ENCODE measurements around the gene PITPNC1. TPM values are rescaled to one million over a fixed set of nuclear protein-coding genes. Genes with fewer than 3 reads are reported as not detected.

The PITPNC1 gene
- total and polyA plus RNA-seq, 2 donors (not counting 3 experiments of a cell fraction or from before 2014, with no cell fraction given), result 2.4 to 9.6 TPM

DNA sequence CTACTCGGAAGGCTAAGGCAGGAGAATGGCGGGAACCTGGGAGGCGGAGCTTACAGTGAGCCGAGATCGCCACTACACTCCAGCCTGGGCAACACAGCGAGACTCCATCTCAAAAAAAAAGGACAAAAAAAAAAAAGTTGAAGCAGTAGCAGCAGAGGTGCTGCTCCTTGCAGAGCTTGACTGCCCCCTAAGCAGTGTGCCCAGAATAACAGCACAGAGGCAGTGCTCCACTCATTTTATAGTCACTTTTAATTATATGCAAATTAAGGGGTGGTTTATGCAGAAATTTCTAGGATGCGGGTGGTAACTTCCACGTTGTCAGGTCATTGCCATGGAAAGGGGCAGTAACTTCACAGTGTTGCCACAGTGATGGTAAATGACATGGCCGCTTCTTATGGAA, 286.4 kb downstream of the PITPNC1 start:
- DNase-seq (ENCODE audit: low read depth, low spot score), result no peak
- no TSS peak for BruUV-seq (replicated peaks)

More for the DNA sequence above, 286.4 kb downstream of the PITPNC1 start:
- H2AFZ ChIP-seq (ENCODE audit: low read depth, low read length), result no peak overlapping the region
- POLR2A ChIA-PET, result no interaction called here
- no peaks in the 10 kb centered on the region for H3K9me3 ChIP-seq (replicated peaks; ENCODE audit: control insufficient read depth, insufficient read depth, low read length)
- CTCF ChIA-PET, result interaction anchor here (0.7 to 1.4 kb wide), 3 partner anchors 18 to 188 kb away, joined by 3 read pairs; no protein-coding TSS in a partner anchor
- H3K27ac ChIP-seq (ENCODE audit: insufficient read depth, low read depth, low read length), result no peak overlapping the region
- no peaks in the 10 kb centered on the region for H3K27me3 ChIP-seq (ENCODE audit: control insufficient read depth in 2 of 2, insufficient read depth in 2 of 2, low read length in 2 of 2)
- intact Hi-C loops (cut with micrococcal nuclease) (no loop called here), dilution Hi-C loops (cut with MboI; ENCODE audit: extremely low pct_ligation_motif_present, low sequenced_read_pairs) (no loop called here)
- TF ChIP-seq GATA2 (IDR thresholded peaks at IDR 0.05; ENCODE audit: insufficient read depth, insufficient read length, low read depth, low read length) (no peak), JUN (IDR thresholded peaks at IDR 0.05; ENCODE audit: borderline replicate concordance, insufficient read depth, insufficient read length, low read depth) (no peak), FOS (IDR thresholded peaks at IDR 0.05; ENCODE audit: borderline replicate concordance, insufficient read depth, low read length) (no peak), EZH2 (IDR thresholded peaks at IDR 0.05; ENCODE audit: borderline replicate concordance, low read depth, low read length, severe bottlenecking) (no peak), POLR2AphosphoS5 (IDR thresholded peaks at IDR 0.05; ENCODE audit: insufficient read depth, low read depth, low read length) (no peak), POLR2A (IDR thresholded peaks at IDR 0.05; ENCODE audit: low read depth, low read length) (no peak), MYC (IDR thresholded peaks at IDR 0.05; ENCODE audit: low read depth, low read length) (no peak)
- TF ChIP-seq, protein P1, sequence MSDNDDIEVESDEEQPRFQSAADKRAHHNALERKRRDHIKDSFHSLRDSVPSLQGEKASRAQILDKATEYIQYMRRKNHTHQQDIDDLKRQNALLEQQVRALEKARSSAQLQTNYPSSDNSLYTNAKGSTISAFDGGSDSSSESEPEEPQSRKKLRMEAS (IDR thresholded peaks at IDR 0.05; ENCODE audit: insufficient read depth, insufficient read length), result no peak
- TF ChIP-seq, protein P2, sequence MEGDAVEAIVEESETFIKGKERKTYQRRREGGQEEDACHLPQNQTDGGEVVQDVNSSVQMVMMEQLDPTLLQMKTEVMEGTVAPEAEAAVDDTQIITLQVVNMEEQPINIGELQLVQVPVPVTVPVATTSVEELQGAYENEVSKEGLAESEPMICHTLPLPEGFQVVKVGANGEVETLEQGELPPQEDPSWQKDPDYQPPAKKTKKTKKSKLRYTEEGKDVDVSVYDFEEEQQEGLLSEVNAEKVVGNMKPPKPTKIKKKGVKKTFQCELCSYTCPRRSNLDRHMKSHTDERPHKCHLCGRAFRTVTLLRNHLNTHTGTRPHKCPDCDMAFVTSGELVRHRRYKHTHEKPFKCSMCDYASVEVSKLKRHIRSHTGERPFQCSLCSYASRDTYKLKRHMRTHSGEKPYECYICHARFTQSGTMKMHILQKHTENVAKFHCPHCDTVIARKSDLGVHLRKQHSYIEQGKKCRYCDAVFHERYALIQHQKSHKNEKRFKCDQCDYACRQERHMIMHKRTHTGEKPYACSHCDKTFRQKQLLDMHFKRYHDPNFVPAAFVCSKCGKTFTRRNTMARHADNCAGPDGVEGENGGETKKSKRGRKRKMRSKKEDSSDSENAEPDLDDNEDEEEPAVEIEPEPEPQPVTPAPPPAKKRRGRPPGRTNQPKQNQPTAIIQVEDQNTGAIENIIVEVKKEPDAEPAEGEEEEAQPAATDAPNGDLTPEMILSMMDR (IDR thresholded peaks at IDR 0.05; ENCODE audit: extremely low read depth in 1 of 2, insufficient read depth in 1 of 2, low read depth in 1 of 2, low read length in 2 of 2), result no peak
- H3K9ac ChIP-seq (replicated peaks; ENCODE audit: extremely low read depth, insufficient read depth, low read length), result no peak overlapping the region
- no peaks in the 10 kb centered on the region for H3K36me3 ChIP-seq (ENCODE audit: control insufficient read depth in 2 of 2, extremely low read depth in 1 of 2, insufficient read depth in 2 of 2, low read length in 2 of 2)
- H3K4me3 ChIP-seq (replicated peaks in 1 of 3; ENCODE audit: insufficient read depth in 1 of 3, low read depth in 1 of 3, low read length in 3 of 3), result no peak overlapping the region
- H3K4me2 ChIP-seq (ENCODE audit: insufficient read depth, low read length), result no peak overlapping the region
- no peaks in the 10 kb centered on the region for H3K4me1 ChIP-seq (ENCODE audit: control insufficient read depth, extremely low read depth, insufficient read depth, low read length)
- H3K79me2 ChIP-seq (ENCODE audit: control insufficient read depth, insufficient read depth, low read length), result no peaks in the 10 kb centered on the region
- H4K20me1 ChIP-seq (replicated peaks; ENCODE audit: control insufficient read depth, extremely low read depth, insufficient read depth, low read length), result no peaks in the 10 kb centered on the region
- FAIRE-seq, result no peak
- no peaks in the 10 kb centered on the region for H3K9me1 ChIP-seq (replicated peaks; ENCODE audit: control insufficient read depth, extremely low read depth, insufficient read depth, low read length)

Data from endothelial cell of umbilical vein (primary cell).